Heart right ventricle (tissue), 16 donors: ENCODE data around the gene LILRB5. TPM values are rescaled to one million over a fixed set of nuclear protein-coding genes. Genes with fewer than 3 reads are reported as not detected.
"Not testable (repeated sequence)": the region's sequence is repeated elsewhere in the genome, so short reads cannot be mapped to it uniquely, and the experiment has no call there.

Experiments
- ATAC-seq, 8 donors: fragments of 200-7000 bp; cut with Tn5 transposase; one replicate each; pipeline ENCODE4 v1.9.1; 2020; ENCODE audit warnings: mild to moderate bottlenecking in 8 of 8, moderate library complexity in 8 of 8, moderate number of reproducible peaks in 1 of 8
- DNase-seq, 2 donors: peaks; one replicate each; pipeline ENCODE4 v3.0.0-alpha.2; 2020
- H3K27ac ChIP-seq, 10 donors: fragments of 200-600 bp; sonication (generic) in 2 of 10; one replicate each; pipeline versions ENCODE4 v1.5.0 to v1.8.0; 2020 to 2022; ENCODE audit warnings: mild to moderate bottlenecking in 3 of 10
- H3K27me3 ChIP-seq, 7 donors: fragments of 200-600 bp; one replicate each; pipeline ENCODE4 v1.8.0; 2021 to 2022; ENCODE audit warnings: mild to moderate bottlenecking in 2 of 7
- H3K36me3 ChIP-seq, 9 donors: fragments of 200-600 bp; sonication (generic) in 1 of 9; one replicate each; pipeline versions ENCODE4 v1.5.0 to v1.8.0; 2020 to 2022; ENCODE audit warnings: mild to moderate bottlenecking in 2 of 9
- H3K4me1 ChIP-seq, 9 donors: fragments of 200-600 bp; sonication (generic) in 1 of 9; one replicate each; pipeline versions ENCODE4 v1.5.0 to v1.8.0; 2020 to 2022; ENCODE audit warnings: mild to moderate bottlenecking in 4 of 9
- H3K4me3 ChIP-seq, 10 donors: fragments of 200-600 bp; sonication (generic) in 2 of 10; one replicate each; pipeline versions ENCODE4 v1.5.0 to v1.8.0; 2020 to 2022; ENCODE audit warnings: mild to moderate bottlenecking in 7 of 10, moderate library complexity in 2 of 10
- H3K9me3 ChIP-seq, 11 donors: fragments of 200-600 bp in 10 of 11; sonication (generic) in 2 of 11; one replicate each; pipeline versions ENCODE4 v1.5.0 to v1.8.0; 2013 to 2022; ENCODE audit warnings: mild to moderate bottlenecking in 2 of 11, control low read depth in 1 of 11, moderate library complexity in 1 of 11
- CTCF ChIP-seq, 9 donors: fragments of 200-600 bp; sonication (generic) in 2 of 9; IDR thresholded peaks; one replicate each; pipeline versions ENCODE4 v1.5.0 to v1.8.0; 2021 to 2022; ENCODE audit warnings: antibody characterized with exemption in 9 of 9, mild to moderate bottlenecking in 5 of 9, moderate library complexity in 1 of 9
- WGBS, 2 donors: extraction: QIAGEN DNeasy Blood & Tissue Kit; methylation state at CpG; one replicate each; pipeline ENCODE4 v1.1.7; 2013; ENCODE audit warnings: inconsistent platforms in 1 of 2; 5-methylcytosine and 5-hydroxymethylcytosine counted together
- intact Hi-C, 10 donors: fragments of 100-400 bp; cut with DNase I; formaldehyde crosslinking; loops; one replicate each; pipeline versions ENCODE4 v1.11.1 to v1.14.2; 2022
- polyA plus RNA-seq, 2 donors: library from polyadenylated mRNA; stranded (reverse); fragments of 200-250 nt; gene quantifications; one replicate each; pipeline ENCODE4 v1.2.3, GENCODE V29; 2013
- total RNA-seq, 10 donors: library from RNA; stranded (reverse); fragmentation: NEBNext Ultra II Directional in 3 of 10; extraction: Animal tissue kit (Norgen Biotek cat#: 25700) in 3 of 10; gene quantifications; one replicate each; pipeline versions ENCODE4 v1.2.1 to v1.2.4, GENCODE V29; 2021 to 2023
- donor health status: Arrhythmogenic right ventricular cardiomyopathy.
- donor health status: ischemic (EF 13 %, LVEDD 7.1; RV severe dilation, severe dysfunction).
- donor health status: healthy with polysubstance abuse.
- donor health status: DM: no; HTN: yes; CAD: no.
- donor health status: DM: no; HTN: no; CAD: no.
- donor health status: ischemic (EF 25% LVEDD 6.9; RV normal size, moderate dysfunction).
- donor health status: ischemic (EF 25% LVEDD 5.7; RV mildly dilated, moderate dysfunction).
- donor health status: healthy.
- donor health status: DM: yes; HTN: yes; CAD: no.
- donor health status: Ischemic cardiomyopathy.
- donor health status: ischemic (EF 35%, LVEDD 5.7; RV mildly dilated, moderate dysfunction).
- donor health status: nonischemic (EF 11% LVEDD 7.7; RV severe dilation, severe dysfunction).
- donor health status: DM: yes; HTN: yes; CAD: no.
- donor health status: PGD.
- donor health status: ischemic (EF 29% LVEDD 5.4; RV normal size, mild dysfunction).
- donor health status: nonischemic (EF 23%, LVEDD 6.1; RV moderate dilation, normal function).

LILRB5 gene
- total and polyA plus RNA-seq, 12 donors: 1.6 to 10.6 (median 3.2) TPM

GRCh38 chr19:54287456-54287855 is 30.4 kb upstream of the LILRB5 start:
- 72 to 79% methylated on average over 4 of the region's 4 CpGs for WGBS, 2 donors
- no peak for ATAC-seq
- peaks cover 0 to 24% (median 0%) of the 10 kb centered on the region in 9 donors for H3K4me1 ChIP-seq
- no peaks in the 10 kb centered on the region for H3K36me3 ChIP-seq
- no peak for TF ChIP-seq CTCF (IDR thresholded peaks at IDR 0.05)
- no peak for DNase-seq
- H3K4me3 ChIP-seq: no peak overlapping the region
- peaks cover 0 to 19% (median 14%) of the 10 kb centered on the region in 7 donors for H3K27me3 ChIP-seq
- no peaks in the 10 kb centered on the region for H3K9me3 ChIP-seq
- intact Hi-C loops: no loop called here
- no peak overlapping the region for H3K27ac ChIP-seq

- H3K36me3 ChIP-seq, ATAC-seq, DNase-seq, H3K4me3 ChIP-seq, H3K27ac ChIP-seq, H3K9me3 ChIP-seq, intact Hi-C loops: not testable (repeated sequence)
- WGBS, 2 donors: 70 to 81% methylated on average over 3 to 10 of the region's 10 CpGs
- peaks cover 0 to 28% (median 21%) of the 10 kb centered on the region in 7 donors for H3K27me3 ChIP-seq
- peaks cover 0 to 36% (median 0%) of the 10 kb centered on the region in 9 donors for H3K4me1 ChIP-seq
These were observed 29.2 kb upstream of the LILRB5 start for GRCh38 chr19:54286283-54286682.

- DNase-seq, H3K9me3 ChIP-seq, intact Hi-C loops, H3K4me3 ChIP-seq, H3K27ac ChIP-seq, H3K36me3 ChIP-seq: not testable (repeated sequence)
- Histone ChIP-seq H3K27me3 (peaks cover 0 to 33% (median 22%) of the 10 kb centered on the region in 7 donors), H3K4me1 (peaks cover 0 to 38% (median 0%) of the 10 kb centered on the region in 9 donors)
- WGBS, 2 donors: 64 to 74% methylated on average over 9 to 11 of the region's 12 CpGs
- ATAC-seq: peak in 4 of 8 donors; percentile 30 to 55 (median 36)
These were observed 28.5 kb upstream of the LILRB5 start for GRCh38 chr19:54285427-54286056.

GRCh38 chr19:54282686-54283470 is 25.8 kb upstream of the LILRB5 start:
- no peak overlapping the region for H3K4me3 ChIP-seq
- WGBS, 2 donors: 37 to 43% methylated on average over 9 of the region's 9 CpGs
- H3K27ac ChIP-seq: peak overlapping the region in 1 of 10 donors; percentile 90
- H3K36me3 ChIP-seq: peaks cover 0 to 5% (median 0%) of the 10 kb centered on the region in 9 donors
- intact Hi-C loops: no loop called here
- peaks cover 0 to 36% (median 0%) of the 10 kb centered on the region in 9 donors for H3K4me1 ChIP-seq
- no peak for TF ChIP-seq CTCF (IDR thresholded peaks at IDR 0.05)
- ATAC-seq (no peak), DNase-seq (no peak)
- H3K27me3 ChIP-seq: peaks cover 0 to 46% (median 25%) of the 10 kb centered on the region in 7 donors
- no peaks in the 10 kb centered on the region for H3K9me3 ChIP-seq

GRCh38 chr19:54281729-54282075 is 24.6 kb upstream of the LILRB5 start:
- DNase-seq, H3K4me3 ChIP-seq, ATAC-seq, H3K36me3 ChIP-seq, intact Hi-C loops, H3K9me3 ChIP-seq: not testable (repeated sequence)
- Histone ChIP-seq H3K27me3 (peaks cover 0 to 54% (median 26%) of the 10 kb centered on the region in 7 donors), H3K27ac (peak overlapping the region in 1 of 10 donors; percentile 90), H3K4me1 (peaks cover 0 to 38% (median 0%) of the 10 kb centered on the region in 9 donors)
- WGBS, 2 donors: 75 to 85% methylated on average over 5 of the region's 5 CpGs
